HepG2 (cell line): ENCODE data around the gene OASL. TPM values are rescaled to one million over a fixed set of nuclear protein-coding genes. Genes with fewer than 3 reads are reported as not detected.

Source experiments
- ARNTL ChIP-seq: sonication (generic); formaldehyde crosslinking; IDR thresholded peaks from 2 replicates; pipeline ENCODE4 v1.4.0; 2020; ENCODE audit warnings: mild to moderate bottlenecking, missing genetic modification reagents
- GZF1 ChIP-seq: sonication (generic); formaldehyde crosslinking; IDR thresholded peaks from 2 replicates; pipeline ENCODE4 v1.5.1; 2020; ENCODE audit warnings: mild to moderate bottlenecking, missing genetic modification reagents
- MAFK ChIP-seq, 2 experiments: IDR thresholded peaks in 1 of 2; conservative IDR thresholded peaks in 1 of 2; 2 replicates each; pipeline ENCODE4 v1.6.1; 2011; ENCODE audit warnings: improper control_type of control experiment in 2 of 2, low read length in 2 of 2
- NAIF1 ChIP-seq: sonication (generic); formaldehyde crosslinking; IDR thresholded peaks from 2 replicates; pipeline ENCODE4 v1.5.0; 2020; ENCODE audit warnings: mild to moderate bottlenecking, missing genetic modification reagents, borderline replicate concordance
- PBX3 ChIP-seq: sonication (generic); formaldehyde crosslinking; IDR thresholded peaks from 2 replicates; pipeline ENCODE4 v1.8.1; 2023; ENCODE audit warnings: missing genetic modification reagents, inconsistent platforms, borderline replicate concordance
- PHF20 ChIP-seq: sonication (generic); formaldehyde crosslinking; IDR thresholded peaks from 2 replicates; pipeline ENCODE4 v1.5.0; 2020; ENCODE audit warnings: mild to moderate bottlenecking, missing genetic modification reagents
- PRDM15 ChIP-seq: sonication (generic); formaldehyde crosslinking; IDR thresholded peaks from 2 replicates; pipeline ENCODE4 v1.4.0; 2020; ENCODE audit warnings: missing genetic modification reagents
- SRSF1 ChIP-seq: fragments of 200-400 bp; formaldehyde crosslinking; optimal IDR thresholded peaks from 2 replicates; pipeline ENCODE3; 2017; ENCODE audit warnings: mild to moderate bottlenecking, low read depth, low read length, moderate library complexity
- SRSF4 ChIP-seq: fragments of 200-400 bp; formaldehyde crosslinking; IDR thresholded peaks from one replicate; pipeline ENCODE4 v1.6.1; 2018; ENCODE audit warnings: mild to moderate bottlenecking, low read depth, low read length, moderate library complexity; ENCODE audit not compliant: poor library complexity, severe bottlenecking
- ZGPAT ChIP-seq: IDR thresholded peaks from 2 replicates; pipeline ENCODE4 v1.6.1; 2016; ENCODE audit warnings: mild to moderate bottlenecking
- ZMAT3 ChIP-seq: sonication (generic); formaldehyde crosslinking; conservative IDR thresholded peaks from 2 replicates; pipeline ENCODE4 v1.7.0; 2021; ENCODE audit warnings: missing genetic modification reagents
- ZNF142 ChIP-seq: sonication (generic); formaldehyde crosslinking; IDR thresholded peaks from 2 replicates; pipeline ENCODE4 v1.4.0; 2020; ENCODE audit warnings: missing genetic modification reagents
- ZNF17 ChIP-seq: sonication (generic); formaldehyde crosslinking; IDR thresholded peaks from 2 replicates; pipeline ENCODE4 v1.5.0; 2020; ENCODE audit warnings: mild to moderate bottlenecking, missing genetic modification reagents
- ZNF414 ChIP-seq: sonication (generic); formaldehyde crosslinking; IDR thresholded peaks from 2 replicates; pipeline ENCODE4 v1.5.0; 2020; ENCODE audit warnings: missing genetic modification reagents
- ZNF644 ChIP-seq: IDR thresholded peaks from 2 replicates; pipeline ENCODE4 v1.6.1; 2016; ENCODE audit warnings: low read depth
- polyA plus RNA-seq, 8 experiments: library from polyadenylated mRNA; depleted of rRNA in 3 of 8; stranded (reverse) in 7 of 8; unstranded in 1 of 8; fragments of >200 nt; fragmentation: Illumina TruSeq in 4 of 8; extraction: Trizol in 4 of 8; gene quantifications; 2 replicates each; pipeline versions ENCODE4 v1.2.1 to v1.2.3, GENCODE V29; 2011 to 2016; ENCODE audit warnings: low read depth in 4 of 8, missing spikeins in 1 of 8, mixed read lengths in 1 of 8; ENCODE audit not compliant: insufficient read depth in 1 of 8
- total RNA-seq, 5 experiments: library from RNA; depleted of rRNA; stranded (reverse); fragments of >200 nt; fragmentation: Illumina TruSeq; extraction: Trizol; gene quantifications; 2 replicates each; pipeline ENCODE4 v1.2.3, GENCODE V29; 2016; ENCODE audit warnings: low read depth in 1 of 5

The OASL gene
- total and polyA plus RNA-seq, 2 of the 13 experiments (the other 11 are each of a cell fraction or from before 2014, with no cell fraction given), result 0.11 to 0.22 TPM

GRCh38 chr12:120979862-120980696 lies 59.0 kb downstream of the OASL start (continued):
- TF ChIP-seq ZNF142 (CRISPR knock-in tag) (peak; percentile 54; the same call in 1 of the 2 replicates), ZNF644 (CRISPR knock-in tag) (no peak), NAIF1 (CRISPR knock-in tag) (no peak), PRDM15 (CRISPR knock-in tag) (no peak), SRSF4 (no peak), ZNF414 (peak; percentile 1; the same call in 1 of the 2 replicates), GZF1 (CRISPR knock-in tag) (0 out of 2 replicates have a peak, but pooled peaks have one; percentile 56), ARNTL (CRISPR knock-in tag) (peak; percentile 64; the same call in 1 of the 2 replicates), MAFK (conservative IDR thresholded peaks at IDR 0.05 in 1 of 2, IDR thresholded peaks at IDR 0.05 in 1 of 2; ENCODE audit: low read length in 2 of 2) (no peak), ZNF17 (CRISPR knock-in tag) (no peak), PBX3 (CRISPR knock-in tag) (no peak), PHF20 (no peak; the same call in 1 of the 2 replicates), ZGPAT (CRISPR knock-in tag) (no peak; the same call in 1 of the 2 replicates), SRSF1 (peak; percentile 68), ZMAT3 (CRISPR knock-in tag) (no peak)
